GM21515 (cell line): ENCODE data around the gene APMAP.

Experiments used
- ATAC-seq: cut with Tn5 transposase; IDR thresholded peaks from one replicate; pipeline ENCODE4 v1.9.1; 2021; ENCODE audit not compliant: unreplicated experiment

The APMAP gene

GRCh38 chr20:24969186-24970029 lies 23.1 kb downstream of the APMAP start:
- ATAC-seq = no peak

GRCh38 chr20:24968278-24968800 lies 24.2 kb downstream of the APMAP start:
- ATAC-seq = no peak

GRCh38 chr20:24966317-24967012 lies 26.1 kb downstream of the APMAP start:
- no peak for ATAC-seq

GRCh38 chr20:24965065-24965919 lies 27.3 kb downstream of the APMAP start:
- no peak for ATAC-seq

- no peak for ATAC-seq
These were observed 28.1 kb downstream of the APMAP start for GRCh38 chr20:24964506-24964840.

DNA sequence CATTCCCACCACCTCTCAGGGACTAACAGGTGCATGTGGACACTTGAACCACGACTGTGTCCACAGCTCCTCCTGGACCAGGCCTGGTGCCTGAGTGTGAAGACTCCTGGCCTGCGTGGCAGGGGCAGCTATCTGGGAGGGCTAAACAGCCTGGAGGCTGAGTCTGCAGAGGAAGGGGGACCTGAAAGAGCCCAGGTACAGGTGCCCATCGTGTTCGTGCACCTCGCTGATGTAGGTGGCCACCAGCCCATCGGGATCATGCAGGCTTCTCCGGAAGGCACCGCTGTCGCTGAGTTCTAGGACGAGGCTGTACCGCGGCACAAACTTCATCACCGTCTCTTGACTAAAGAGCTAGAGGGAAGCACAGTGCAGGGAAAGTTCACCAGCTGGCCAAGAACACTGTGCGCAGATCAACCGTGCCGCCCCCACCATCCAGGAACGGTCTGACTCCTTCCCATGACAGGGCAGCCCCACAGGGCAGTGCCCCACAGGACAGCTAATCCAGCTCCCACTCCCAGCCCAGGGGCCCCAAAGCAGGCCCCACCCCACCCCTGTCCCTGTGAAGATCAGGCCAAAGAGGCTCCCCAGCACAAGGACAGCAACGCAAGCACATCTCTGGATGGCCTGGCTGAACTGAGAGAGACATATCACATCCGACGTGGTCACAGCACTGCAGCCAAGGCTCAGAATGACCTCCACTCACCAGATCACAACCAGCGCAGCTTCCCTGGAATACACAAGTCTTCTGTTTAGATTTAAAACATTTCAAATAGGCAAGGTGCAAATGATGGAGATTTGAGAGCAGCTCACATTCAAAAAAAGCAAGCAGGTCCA lies 28.7 kb downstream of the APMAP start:
- ATAC-seq = no peak

DNA sequence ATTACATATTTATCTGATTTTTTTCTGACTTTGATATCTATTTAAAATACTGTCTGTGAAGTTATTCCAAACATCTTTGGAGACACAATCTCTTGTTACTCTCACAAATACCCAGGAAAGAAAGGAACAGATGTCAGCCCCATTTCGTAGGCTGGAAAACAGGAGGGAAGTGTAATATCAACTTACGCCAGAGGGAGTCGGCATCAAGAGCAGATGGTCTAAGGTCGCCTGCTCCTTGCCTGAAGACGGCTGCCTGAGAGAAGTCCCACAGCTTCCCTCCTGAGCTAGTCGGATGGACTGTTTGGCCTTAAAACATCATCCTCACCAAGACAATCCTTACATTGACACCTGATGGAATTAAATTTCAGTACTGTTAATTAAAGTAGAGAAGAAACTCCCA lies 30.0 kb downstream of the APMAP start:
- ATAC-seq = no peak

- ATAC-seq = no peak
These were observed 30.4 kb downstream of the APMAP start for GRCh38 chr20:24962182-24962492.

DNA sequence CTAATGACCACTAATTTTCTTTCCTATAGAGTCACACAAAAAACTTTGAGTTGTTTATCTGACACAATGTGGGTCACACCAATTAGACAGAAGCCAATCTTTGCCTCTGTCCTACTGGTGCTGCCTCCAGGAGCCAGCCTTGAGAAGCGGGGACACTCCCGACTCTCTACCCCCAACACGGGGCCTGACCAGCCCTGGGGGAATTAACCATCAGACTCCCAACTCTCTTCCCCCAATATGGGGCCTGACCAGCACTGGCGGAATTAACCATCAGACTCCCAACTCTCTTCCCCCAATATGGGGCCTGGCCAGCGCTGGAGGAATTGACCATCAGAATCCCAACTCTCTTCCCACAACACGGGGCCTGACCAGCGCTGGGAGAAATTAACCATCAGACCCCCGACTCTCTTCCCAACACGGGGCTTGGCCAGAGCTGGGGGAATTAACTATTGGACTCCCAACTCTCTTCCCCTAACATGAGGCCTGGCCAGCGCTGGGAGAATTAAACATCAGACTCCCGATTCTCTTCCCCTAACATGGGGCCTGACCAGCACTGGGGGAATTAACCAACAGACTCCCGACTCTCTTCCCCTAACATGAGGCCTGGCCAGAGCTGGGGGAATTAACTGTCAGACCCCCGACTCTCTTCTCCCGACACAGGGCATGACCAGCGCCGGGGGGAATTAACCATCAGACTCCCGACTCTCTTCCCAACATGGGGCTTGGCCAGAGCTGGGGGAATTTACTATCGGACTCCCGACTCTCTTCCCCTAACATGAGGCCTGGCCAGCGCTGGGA lies 31.0 kb downstream of the APMAP start:
- ATAC-seq = no peak

- ATAC-seq = no peak
These were observed 31.7 kb downstream of the APMAP start for GRCh38 chr20:24960861-24961260.

- ATAC-seq = no peak
These were observed 32.2 kb downstream of the APMAP start for GRCh38 chr20:24960302-24960801.

DNA sequence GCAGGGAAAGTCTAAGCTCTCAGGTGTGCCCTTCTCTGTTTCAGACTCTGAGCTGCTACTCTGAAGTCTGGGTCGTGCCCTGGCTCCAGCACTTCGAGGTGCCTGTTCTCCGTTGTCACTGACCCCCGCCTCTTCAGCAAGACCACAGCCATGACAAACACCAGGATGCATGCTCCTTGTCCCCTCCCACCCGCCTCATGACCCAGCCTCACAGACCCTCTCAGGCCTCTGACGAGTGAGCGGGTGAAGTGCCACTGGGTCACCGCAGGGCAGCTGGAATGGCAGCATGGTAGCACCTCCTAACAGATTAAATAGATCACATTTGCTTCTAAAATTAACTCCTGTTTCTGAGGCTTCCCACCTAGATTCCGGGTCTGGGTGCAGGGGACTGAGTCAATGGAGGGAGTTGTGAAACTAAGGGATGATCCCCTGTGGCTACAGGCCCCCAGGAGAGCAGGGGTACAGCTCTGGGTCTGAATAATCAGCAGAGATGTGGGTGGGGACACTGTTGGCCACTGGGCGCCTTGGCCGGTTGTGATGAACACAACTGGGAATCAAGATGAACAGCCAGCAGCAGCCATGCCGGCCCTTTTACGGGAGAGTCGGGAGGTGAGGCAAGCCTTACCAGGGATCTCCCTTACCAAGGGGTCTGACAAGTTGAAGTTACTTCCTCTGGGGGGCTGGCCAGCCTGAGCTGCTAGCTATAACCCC lies 32.8 kb downstream of the APMAP start:
- ATAC-seq = no peak

- ATAC-seq = no peak
These were observed 33.8 kb downstream of the APMAP start for GRCh38 chr20:24958506-24959385.

DNA sequence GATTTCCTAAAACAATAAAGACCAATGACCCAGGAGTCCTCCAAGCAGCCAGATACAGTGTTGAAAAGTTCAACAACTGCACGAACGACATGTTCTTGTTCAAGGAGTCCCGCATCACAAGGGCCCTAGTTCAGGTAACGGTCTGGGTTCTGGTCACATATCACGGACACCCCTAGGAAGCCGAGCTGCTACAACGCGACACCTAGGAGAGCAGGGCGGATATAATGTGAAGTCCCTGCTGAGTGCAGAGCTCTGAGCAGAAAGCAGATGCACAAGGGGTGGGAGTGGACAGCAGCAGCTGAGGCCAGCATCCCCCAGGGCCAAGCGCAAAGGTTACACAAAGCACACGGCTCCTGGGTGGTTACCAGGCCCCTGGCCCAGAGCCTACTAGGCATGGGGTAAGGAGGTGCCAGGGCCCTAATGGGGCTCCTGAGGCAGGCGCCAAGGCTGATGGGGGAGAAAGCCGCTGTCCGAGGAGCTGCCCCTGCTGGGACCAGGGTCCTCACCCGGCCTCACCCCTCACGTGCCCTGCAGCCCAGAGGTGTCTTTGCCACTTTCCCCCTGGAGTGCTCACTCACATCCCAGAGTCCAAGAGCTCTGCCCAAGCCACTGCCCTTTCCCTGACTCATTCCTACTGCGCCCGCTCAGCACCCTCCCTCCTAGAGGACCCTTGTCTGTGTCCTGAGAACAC lies 35.1 kb downstream of the APMAP start:
- ATAC-seq = no peak

GRCh38 chr20:24956001-24956841 lies 36.3 kb downstream of the APMAP start:
- no peak for ATAC-seq

- peak; percentile 72 for ATAC-seq
These were observed 37.5 kb downstream of the APMAP start for GRCh38 chr20:24955045-24955444.

DNA sequence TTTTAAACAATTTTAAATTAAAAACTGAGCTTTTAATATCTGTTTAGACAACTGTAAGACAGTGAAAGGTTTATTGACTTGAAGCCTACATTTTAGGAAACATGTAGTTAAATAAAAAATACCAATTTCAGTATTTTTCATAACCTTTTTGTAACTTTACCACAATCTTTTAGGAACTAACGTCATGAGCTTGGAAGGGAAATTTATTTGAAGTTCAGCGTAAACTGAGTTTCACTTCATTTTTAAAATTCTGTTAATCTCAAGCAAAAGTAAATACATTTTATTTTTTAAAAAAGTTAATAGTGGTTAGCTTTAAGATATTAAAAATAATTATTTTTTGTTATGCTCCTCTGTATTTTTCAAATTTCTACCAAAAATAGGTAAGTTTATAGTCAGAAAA lies 38.0 kb downstream of the APMAP start:
- ATAC-seq = no peak
